ENCODE measurements around the gene PLA2G6.
A peak's percentile ranks its signal among the peaks of the same experiment; 100 is the strongest.
"Not testable (repeated sequence)": the region's sequence is repeated elsewhere in the genome, so short reads cannot be mapped to it uniquely, and the experiment has no call there.

The PLA2G6 gene

DNA sequence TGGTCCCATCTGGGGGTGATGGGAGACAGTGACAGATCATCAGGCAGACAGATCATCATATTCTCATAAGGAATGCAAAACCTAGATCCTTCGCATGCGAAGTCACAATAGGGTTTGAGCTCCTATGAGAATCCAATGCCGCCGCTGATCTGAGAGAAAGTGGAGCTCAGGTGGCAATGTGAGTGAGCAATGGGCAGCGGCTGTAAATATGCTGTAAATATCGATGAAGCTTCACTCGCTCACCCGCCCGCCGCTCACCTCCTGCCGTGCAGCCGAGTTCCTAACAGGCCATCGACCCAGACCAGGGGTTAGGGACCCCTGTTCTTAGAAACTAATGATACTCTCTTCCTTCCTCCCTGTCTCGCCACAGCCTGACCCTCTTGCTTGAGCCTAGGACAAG is 9.4 kb upstream of the PLA2G6 start:
- DNase-seq = no peak

GRCh38 chr22:38190581-38190980 is 9.0 kb upstream of the PLA2G6 start:
- no peak for DNase-seq

- DNase-seq = no peak
Observed at GRCh38 chr22:38189104-38189503, 7.5 kb upstream of the PLA2G6 start.

GRCh38 chr22:38187413-38188212 is 6.0 kb upstream of the PLA2G6 start:
- DNase-seq = no peak

DNA sequence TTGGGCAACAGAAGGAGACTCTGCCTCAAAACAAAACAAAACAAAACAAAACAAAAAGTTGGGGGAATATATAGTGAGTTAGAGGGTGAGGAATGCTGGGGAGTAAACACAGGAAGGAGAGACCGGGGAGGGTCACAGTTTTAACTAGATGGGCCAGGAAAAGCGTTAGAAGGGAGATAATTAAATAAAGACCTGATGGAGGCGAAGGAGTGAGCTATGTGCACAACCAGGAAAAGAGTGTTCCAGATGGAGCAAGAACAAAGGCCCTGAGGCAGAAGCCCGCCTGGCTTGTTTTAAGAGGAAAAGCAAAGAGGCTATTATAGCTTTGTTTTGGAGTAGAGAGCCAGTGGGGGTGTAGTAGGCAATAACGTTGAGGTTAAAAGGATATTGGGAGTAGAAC is 4.8 kb upstream of the PLA2G6 start:
- DNase-seq = no peak

DNA sequence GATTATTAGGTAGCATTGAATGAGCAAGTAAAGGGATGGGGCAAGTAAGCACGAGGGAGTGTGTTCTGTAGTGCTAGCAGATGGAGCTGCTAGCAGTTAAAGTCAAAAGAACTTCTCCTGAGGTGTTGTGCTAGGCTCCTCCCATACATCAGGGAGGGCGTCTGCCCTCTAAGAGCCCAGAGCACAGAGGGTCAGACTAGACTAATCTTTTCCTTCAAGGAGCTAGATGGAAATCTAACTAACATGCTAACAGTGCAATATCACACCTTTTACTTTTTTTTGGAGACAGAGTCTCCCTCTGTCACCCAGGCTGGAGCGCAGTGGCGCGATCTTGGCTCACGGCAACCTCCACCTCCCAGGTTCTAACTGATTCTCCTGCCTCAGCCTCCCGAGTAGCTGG is 3.2 kb upstream of the PLA2G6 start:
- DNase-seq = no peak

- peak; percentile 15 for DNase-seq
Observed at GRCh38 chr22:38180841-38181452, 683 bp downstream of the PLA2G6 start.

- not testable (repeated sequence) for DNase-seq
Observed at GRCh38 chr22:38178605-38178937, 3.1 kb downstream of the PLA2G6 start.

GRCh38 chr22:38177926-38178604 is 3.6 kb downstream of the PLA2G6 start:
- no peak for DNase-seq

DNA sequence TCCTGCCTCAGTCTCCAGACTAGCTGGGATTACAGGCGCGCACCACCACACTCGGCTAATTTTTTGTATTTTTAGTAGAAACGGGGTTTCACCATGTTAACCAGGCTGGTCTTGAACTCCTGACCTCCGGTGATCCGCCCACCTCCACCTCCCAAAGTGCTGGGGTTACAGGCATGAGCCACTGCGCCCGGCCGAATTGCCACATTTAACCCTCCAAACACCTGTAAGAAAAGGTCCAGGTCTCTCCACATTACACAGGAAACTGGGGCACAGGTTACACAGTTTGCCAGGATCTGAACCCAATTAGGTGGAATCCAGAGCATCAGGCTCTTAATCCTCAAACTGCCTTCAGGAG is 4.1 kb downstream of the PLA2G6 start:
- DNase-seq = not testable (repeated sequence)

- no peak for DNase-seq
Observed at GRCh38 chr22:38177044-38177443, 4.6 kb downstream of the PLA2G6 start.

DNA sequence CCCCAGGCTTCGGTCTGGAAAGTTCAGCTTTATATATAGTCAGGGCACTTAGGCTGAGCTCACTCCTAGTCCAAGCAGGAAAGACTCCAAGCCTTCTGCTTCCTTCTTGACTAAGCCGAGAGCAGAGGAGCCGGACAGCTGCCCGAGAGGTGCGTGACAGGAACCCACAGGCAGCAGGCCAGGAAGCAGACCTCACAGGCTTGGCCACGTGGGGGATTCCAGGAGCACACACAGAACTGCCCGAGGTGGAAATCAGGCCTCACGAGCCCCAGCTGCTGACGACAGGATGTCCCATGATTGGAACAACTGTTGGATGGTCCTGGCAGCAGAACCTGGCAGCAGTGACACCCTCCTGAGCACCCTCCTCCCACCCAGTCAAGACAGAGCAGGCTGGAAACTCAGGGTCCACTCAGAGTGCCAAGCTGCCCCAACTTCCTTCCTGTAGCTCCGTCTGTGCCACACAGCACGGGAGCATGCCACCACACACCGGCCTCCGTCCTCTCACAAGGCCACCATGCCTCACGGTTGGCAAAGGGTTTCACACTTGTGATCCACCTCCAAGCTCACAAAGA is 5.4 kb downstream of the PLA2G6 start:
- DNase-seq = no peak

DNA sequence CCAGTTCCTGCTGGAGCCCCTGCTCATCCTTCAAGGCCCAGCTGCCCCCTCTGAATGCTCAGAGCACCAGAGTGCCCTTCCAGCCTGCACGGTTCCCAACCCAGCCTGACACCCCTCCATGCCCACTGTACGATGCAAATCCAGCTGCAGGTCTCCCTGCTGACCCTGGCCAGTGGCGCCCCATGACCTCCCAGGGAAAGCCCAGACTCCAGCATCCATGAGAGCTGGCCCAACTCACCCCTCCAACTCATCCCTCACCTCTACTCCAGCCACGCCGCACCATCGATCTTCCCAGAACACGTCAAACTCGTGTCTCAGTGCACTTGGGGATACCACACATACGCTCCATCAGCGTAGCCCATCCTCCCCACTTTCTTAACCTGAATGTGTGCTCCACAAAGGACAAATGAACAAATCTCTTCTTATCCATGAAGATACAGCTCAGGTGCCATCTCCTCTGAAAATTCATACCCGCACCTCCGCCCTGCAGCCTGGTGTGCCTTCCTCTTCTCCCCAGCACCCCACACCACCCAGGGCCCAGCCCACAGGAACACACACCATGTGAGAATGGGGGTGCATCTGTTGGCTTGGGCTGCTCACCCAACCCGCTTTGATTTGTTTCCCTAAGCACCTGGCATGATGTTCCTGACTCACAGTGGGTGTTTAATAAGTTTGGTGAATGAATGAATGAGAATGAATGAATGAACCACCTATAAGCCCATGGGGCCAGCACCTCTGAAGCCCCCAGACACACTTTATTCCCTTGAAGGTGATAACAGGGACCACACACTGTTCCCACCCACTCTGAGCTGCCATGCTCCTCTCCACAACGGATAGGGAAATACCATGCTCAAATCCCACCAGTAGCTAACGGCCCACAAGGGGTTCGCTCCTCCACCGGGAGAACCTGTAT is 6.2 kb downstream of the PLA2G6 start:
- DNase-seq = no peak

DNA sequence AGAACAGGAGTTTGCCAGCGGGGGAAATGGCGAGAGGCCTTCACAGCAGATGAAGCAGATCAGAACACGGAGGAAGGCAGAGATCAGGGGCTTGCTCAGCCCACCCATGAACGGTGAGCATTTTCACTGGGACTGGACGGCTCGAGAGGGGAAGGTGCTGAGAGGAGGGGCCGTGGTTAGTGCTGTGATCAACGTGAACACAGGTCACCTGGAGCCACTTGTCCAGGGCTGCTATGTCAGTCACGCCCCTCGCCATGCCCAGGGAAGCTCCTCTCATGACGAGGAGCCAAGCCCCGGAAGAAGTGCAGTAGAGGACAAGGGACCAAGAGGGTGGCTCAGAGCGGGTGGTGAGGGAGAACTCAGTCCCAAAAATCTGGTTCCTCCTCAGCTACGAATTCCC is 7.0 kb downstream of the PLA2G6 start:
- DNase-seq = no peak

GRCh38 chr22:38173641-38173906 is 8.1 kb downstream of the PLA2G6 start:
- no peak for DNase-seq

DNA sequence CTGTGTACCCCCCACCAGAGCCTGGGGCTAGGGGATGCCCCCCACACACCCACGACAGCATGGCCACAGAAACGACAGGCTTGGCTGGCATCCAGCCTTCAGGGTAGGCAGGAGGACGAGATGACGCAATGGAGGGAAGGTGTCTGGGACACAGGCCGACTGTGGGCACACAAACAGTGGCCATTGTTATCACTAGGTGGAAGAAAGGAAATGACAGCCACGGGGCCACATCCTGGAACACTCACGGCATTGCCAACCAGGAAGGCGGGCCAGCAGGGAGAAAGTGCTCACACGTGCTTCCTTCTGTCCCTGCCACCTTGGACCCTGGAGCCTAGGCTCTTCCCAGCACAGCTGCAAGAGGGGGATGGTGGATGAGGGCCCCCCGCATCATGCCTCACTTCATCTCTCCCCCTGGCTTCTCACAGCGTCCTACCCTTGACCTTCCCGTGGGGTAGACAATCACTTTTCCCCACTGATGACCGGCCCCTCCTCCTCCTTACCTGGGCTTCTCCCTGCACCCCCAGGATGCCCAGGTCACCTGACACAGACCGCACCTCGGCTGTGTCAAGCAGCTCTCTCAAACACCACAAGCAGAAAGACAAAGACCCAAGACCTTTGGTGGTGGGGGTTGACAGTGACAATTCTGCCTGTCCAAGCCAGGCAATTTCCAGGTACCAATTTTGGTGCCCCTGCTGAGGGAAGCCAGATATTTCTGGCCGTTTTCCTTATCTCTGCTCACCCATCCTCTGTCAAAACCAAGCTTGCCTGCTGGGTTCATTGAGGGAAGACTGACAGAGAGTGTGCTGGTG is 8.6 kb downstream of the PLA2G6 start:
- DNase-seq = no peak

GRCh38 chr22:38171927-38172831 is 9.5 kb downstream of the PLA2G6 start:
- DNase-seq = no peak

GRCh38 chr22:38170469-38170868 is 11.2 kb downstream of the PLA2G6 start:
- no peak for DNase-seq

DNA sequence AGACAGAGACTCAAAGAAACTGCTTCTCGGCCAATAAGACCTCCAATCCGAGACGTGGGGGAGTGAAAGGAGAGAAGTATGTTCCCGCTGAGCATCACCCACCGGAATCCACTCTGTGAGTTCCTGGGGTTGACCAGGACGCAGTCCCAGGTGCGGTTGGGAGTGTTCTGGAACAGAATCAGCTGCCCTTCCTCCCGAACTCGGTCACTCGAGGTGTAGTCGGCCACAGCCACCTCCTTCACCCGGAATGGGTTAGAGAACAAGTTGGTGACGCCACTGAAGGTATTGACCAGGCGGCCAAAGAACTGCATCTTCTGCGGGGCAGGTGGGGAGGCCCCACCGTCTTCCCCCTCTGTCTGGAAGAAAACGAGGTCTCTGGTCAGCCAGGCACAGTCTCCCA is 12.5 kb downstream of the PLA2G6 start:
- DNase-seq = no peak

- DNase-seq = no peak
Observed at GRCh38 chr22:38167988-38168407, 13.6 kb downstream of the PLA2G6 start.

GRCh38 chr22:38165922-38166593 is 15.6 kb downstream of the PLA2G6 start:
- no peak for DNase-seq

Data from stimulated activated CD4-positive, alpha-beta T cell treated with anti-CD3 and anti-CD28 coated beads, Interleukin-4, amount 100 ng/mL, for 1 hour (primary cell).